HEK293T (cell line): ENCODE data around the gene REXO5.

Experiments
- CTCF ChIA-PET: fragments of 350-600 bp; formaldehyde crosslinking; extraction: SDS; loops from one replicate; lab custom pipeline; 2021; ENCODE audit warnings: antibody characterized with exemption, inconsistent platforms; lab: Yijun Ruan, JAX
- POLR2A ChIA-PET: fragments of 350-600 bp; formaldehyde crosslinking; extraction: SDS; loops from one replicate; lab custom pipeline; 2020; ENCODE audit warnings: antibody characterized with exemption, inconsistent platforms; lab: Yijun Ruan, JAX
- DNase-seq: peaks from one replicate; pipeline ENCODE4 v3.0.0; 2012; ENCODE audit warnings: mixed read lengths; ENCODE audit errors: extremely low spot score
- ARNT ChIP-seq: fragments of 450-650 bp; IDR thresholded peaks from 2 replicates; pipeline ENCODE4 v1.6.1; 2017; ENCODE audit warnings: mild to moderate bottlenecking
- BHLHE40 ChIP-seq: fragments of 450-650 bp; IDR thresholded peaks from 2 replicates; pipeline ENCODE4 v1.6.1; 2016; ENCODE audit warnings: mild to moderate bottlenecking, moderate library complexity, borderline replicate concordance
- CTBP1 ChIP-seq: fragments of 450-650 bp; IDR thresholded peaks from 2 replicates; pipeline ENCODE4 v1.6.1; 2016; ENCODE audit warnings: borderline replicate concordance
- ELF4 ChIP-seq: fragments of 450-650 bp; IDR thresholded peaks from 2 replicates; pipeline ENCODE4 v1.6.1; 2017; ENCODE audit warnings: antibody characterized with exemption
- FOXA1 ChIP-seq: fragments of 450-650 bp; IDR thresholded peaks from 2 replicates; pipeline ENCODE4 v1.6.1; 2016; ENCODE audit warnings: mild to moderate bottlenecking
- FOXK2 ChIP-seq: fragments of 450-650 bp; IDR thresholded peaks from 2 replicates; pipeline ENCODE4 v1.6.1; 2016; ENCODE audit warnings: mild to moderate bottlenecking
- FOXM1 ChIP-seq: fragments of 450-650 bp; IDR thresholded peaks from 2 replicates; pipeline ENCODE4 v1.6.1; 2017; ENCODE audit warnings: mild to moderate bottlenecking, borderline replicate concordance
- HDGF ChIP-seq: fragments of 450-650 bp; IDR thresholded peaks from 2 replicates; pipeline ENCODE4 v1.6.1; 2017; ENCODE audit warnings: antibody characterized with exemption, borderline replicate concordance
- L3MBTL2 ChIP-seq: fragments of 450-650 bp; conservative IDR thresholded peaks from 2 replicates; pipeline ENCODE4 v1.6.1; 2016; ENCODE audit warnings: mild to moderate bottlenecking
- LEF1 ChIP-seq: fragments of 450-650 bp; IDR thresholded peaks from 2 replicates; pipeline ENCODE4 v1.6.1; 2017; ENCODE audit warnings: mild to moderate bottlenecking, borderline replicate concordance
- NFRKB ChIP-seq: fragments of 450-650 bp; IDR thresholded peaks from 2 replicates; pipeline ENCODE4 v1.6.1; 2016; ENCODE audit warnings: mild to moderate bottlenecking, moderate library complexity
- PKNOX1 ChIP-seq: fragments of 450-650 bp; IDR thresholded peaks from 2 replicates; pipeline ENCODE4 v1.6.1; 2016
- SP1 ChIP-seq: fragments of 450-650 bp; IDR thresholded peaks from 2 replicates; pipeline ENCODE4 v1.6.1; 2017
- SUZ12 ChIP-seq: fragments of 450-650 bp; IDR thresholded peaks from 2 replicates; pipeline ENCODE4 v1.6.1; 2016; ENCODE audit warnings: mild to moderate bottlenecking
- TARDBP ChIP-seq: fragments of 450-650 bp; IDR thresholded peaks from 2 replicates; pipeline ENCODE4 v1.6.1; 2016
- ZNF384 ChIP-seq: fragments of 450-650 bp; IDR thresholded peaks from 2 replicates; pipeline ENCODE4 v1.6.1; 2016

The REXO5 gene

GRCh38 chr16:20773679-20774078 lies 32.6 kb upstream of the REXO5 start:
- ChIA-PET CTCF (no interaction called here), POLR2A (no interaction called here)
- no peak for TF ChIP-seq HDGF
- no peak for TF ChIP-seq NFRKB
- TF ChIP-seq ZNF384, result no peak
- no peak for TF ChIP-seq TARDBP
- TF ChIP-seq SUZ12, result no peak
- no peak for TF ChIP-seq PKNOX1
- no peak for TF ChIP-seq FOXK2
- no peak for TF ChIP-seq CTBP1
- TF ChIP-seq BHLHE40, result no peak
- TF ChIP-seq ARNT, result no peak
- no peak for TF ChIP-seq LEF1
- no peak for TF ChIP-seq ELF4
- no peak for TF ChIP-seq L3MBTL2
- TF ChIP-seq SP1, result no peak
- no peak for TF ChIP-seq FOXM1
- TF ChIP-seq FOXA1, result no peak
- no peak for DNase-seq

- TF ChIP-seq FOXM1 (no peak), LEF1 (no peak), SP1 (no peak), SUZ12 (no peak), TARDBP (no peak), PKNOX1 (no peak), BHLHE40 (no peak), ZNF384 (no peak), FOXA1 (no peak), ARNT (no peak)
- POLR2A ChIA-PET, result no interaction called here
- DNase-seq, result peak; percentile 70
- CTCF ChIA-PET, result interaction anchor here (0.9 kb wide), 1 partner anchor 11 kb away, joined by 3 read pairs; the partner anchor contains the start of gene ACSM3
These were observed 31.5 kb upstream of the REXO5 start for GRCh38 chr16:20774703-20775362.

- POLR2A ChIA-PET, result interaction anchor here (0.8 kb wide), 1 partner anchor 10 kb away, joined by 3 read pairs; no protein-coding TSS in a partner anchor
- CTCF ChIA-PET, result no interaction called here
- TF ChIP-seq TARDBP (no peak), LEF1 (no peak), BHLHE40 (no peak), FOXA1 (no peak), NFRKB (no peak), CTBP1 (no peak), ZNF384 (no peak), ELF4 (no peak)
- DNase-seq, result no peak
These were observed 24.6 kb upstream of the REXO5 start for GRCh38 chr16:20781697-20782096.

GRCh38 chr16:20782470-20782869 lies 23.9 kb upstream of the REXO5 start:
- CTCF ChIA-PET, result no interaction called here
- POLR2A ChIA-PET, result interaction anchor here (1.5 kb wide), 1 partner anchor 24 kb away, joined by 5 read pairs; the partner anchor contains the start of genes ERI2 and REXO5
- no peak for DNase-seq
- TF ChIP-seq FOXK2 (no peak), ZNF384 (no peak), LEF1 (no peak), SP1 (no peak), FOXA1 (no peak), L3MBTL2 (no peak), NFRKB (no peak), BHLHE40 (no peak), FOXM1 (no peak), SUZ12 (no peak), ELF4 (no peak)

GRCh38 chr16:20784204-20784603 lies 22.1 kb upstream of the REXO5 start:
- ChIA-PET CTCF (no interaction called here), POLR2A (no interaction called here)
- no peak for TF ChIP-seq PKNOX1
- TF ChIP-seq NFRKB, result no peak
- no peak for TF ChIP-seq LEF1
- TF ChIP-seq L3MBTL2, result no peak
- no peak for DNase-seq

GRCh38 chr16:20789130-20789529 lies 17.2 kb upstream of the REXO5 start:
- CTCF ChIA-PET, result no interaction called here
- no peak for DNase-seq
- POLR2A ChIA-PET, result interaction anchor here (0.9 kb wide), 1 partner anchor 17 kb away, joined by 5 read pairs; the partner anchor contains the start of genes ERI2 and REXO5
- TF ChIP-seq ARNT (no peak), L3MBTL2 (no peak), CTBP1 (no peak), ELF4 (no peak), BHLHE40 (no peak), FOXM1 (no peak), SP1 (no peak), FOXK2 (no peak), SUZ12 (no peak), ZNF384 (no peak), TARDBP (no peak), FOXA1 (no peak), LEF1 (no peak)
